Measurements from ENCODE around the gene DTNA.

The DTNA gene

DNA sequence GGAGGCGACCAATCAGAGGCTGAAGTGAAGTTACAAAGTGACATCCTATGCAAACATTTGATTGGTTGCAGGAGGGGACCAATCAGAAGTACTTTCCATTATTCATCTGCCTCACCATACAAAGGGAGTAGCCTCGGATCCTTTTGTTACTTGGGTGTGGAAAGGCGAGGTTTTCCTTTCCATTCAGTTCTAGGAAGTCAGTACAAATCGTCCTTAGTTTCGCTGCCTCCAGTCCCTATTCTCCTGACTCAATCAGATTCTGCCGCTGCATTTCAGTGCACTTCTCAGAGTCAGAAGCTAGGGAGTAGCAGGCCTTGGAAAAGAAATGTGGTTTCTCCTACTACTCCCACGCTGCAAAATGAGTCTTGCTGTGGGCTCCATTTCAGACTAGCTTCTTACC, 149.4 kb downstream of the DTNA start:
- no peaks in the 10 kb centered on the region for H3K79me2 ChIP-seq (ENCODE audit: insufficient read depth, low read length)

DNA sequence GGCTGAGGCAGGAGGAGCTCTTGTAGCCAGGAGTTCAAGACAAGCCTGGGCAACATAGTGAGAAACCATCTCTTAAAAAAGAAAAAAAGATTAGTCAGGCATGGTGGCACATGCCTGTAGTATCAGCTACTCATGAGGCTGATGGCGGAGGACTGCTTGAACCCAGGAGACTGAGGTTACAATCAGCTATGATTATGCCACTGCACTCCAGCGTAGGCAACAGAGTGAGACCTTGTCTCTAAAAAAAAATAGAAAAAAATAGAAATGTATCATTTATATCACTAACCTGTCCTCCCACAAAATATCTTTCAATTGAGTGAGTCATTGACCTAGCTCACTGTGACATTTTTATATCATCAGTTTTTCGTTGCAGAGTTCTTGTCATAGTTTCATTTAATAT, 152.5 kb downstream of the DTNA start:
- no peaks in the 10 kb centered on the region for H3K27me3 ChIP-seq (ENCODE audit: insufficient read depth, low read length)
- H3K9me3 ChIP-seq (ENCODE audit: low read length), result no peaks in the 10 kb centered on the region
- H4K20me1 ChIP-seq (ENCODE audit: insufficient read depth, low read length), result no peaks in the 10 kb centered on the region
- no peak overlapping the region for H3K4me2 ChIP-seq (ENCODE audit: low read length)
- no peaks in the 10 kb centered on the region for H3K36me3 ChIP-seq (ENCODE audit: insufficient read depth, low read length)
- no peak overlapping the region for H2AFZ ChIP-seq (ENCODE audit: low read length)
- H3F3A ChIP-seq (ENCODE audit: insufficient read depth, low read length), result no peaks in the 10 kb centered on the region
- TF ChIP-seq, protein P1, sequence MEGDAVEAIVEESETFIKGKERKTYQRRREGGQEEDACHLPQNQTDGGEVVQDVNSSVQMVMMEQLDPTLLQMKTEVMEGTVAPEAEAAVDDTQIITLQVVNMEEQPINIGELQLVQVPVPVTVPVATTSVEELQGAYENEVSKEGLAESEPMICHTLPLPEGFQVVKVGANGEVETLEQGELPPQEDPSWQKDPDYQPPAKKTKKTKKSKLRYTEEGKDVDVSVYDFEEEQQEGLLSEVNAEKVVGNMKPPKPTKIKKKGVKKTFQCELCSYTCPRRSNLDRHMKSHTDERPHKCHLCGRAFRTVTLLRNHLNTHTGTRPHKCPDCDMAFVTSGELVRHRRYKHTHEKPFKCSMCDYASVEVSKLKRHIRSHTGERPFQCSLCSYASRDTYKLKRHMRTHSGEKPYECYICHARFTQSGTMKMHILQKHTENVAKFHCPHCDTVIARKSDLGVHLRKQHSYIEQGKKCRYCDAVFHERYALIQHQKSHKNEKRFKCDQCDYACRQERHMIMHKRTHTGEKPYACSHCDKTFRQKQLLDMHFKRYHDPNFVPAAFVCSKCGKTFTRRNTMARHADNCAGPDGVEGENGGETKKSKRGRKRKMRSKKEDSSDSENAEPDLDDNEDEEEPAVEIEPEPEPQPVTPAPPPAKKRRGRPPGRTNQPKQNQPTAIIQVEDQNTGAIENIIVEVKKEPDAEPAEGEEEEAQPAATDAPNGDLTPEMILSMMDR (IDR thresholded peaks at IDR 0.05; ENCODE audit: low read length), result no peak
- TF ChIP-seq EZH2 (IDR thresholded peaks at IDR 0.05; ENCODE audit: borderline replicate concordance, low read length), result no peak
- no peak overlapping the region for H3K4me3 ChIP-seq (ENCODE audit: low read depth, low read length, poor library complexity, severe bottlenecking)
- H3K9ac ChIP-seq (ENCODE audit: low read length), result no peak overlapping the region
- H3K9me2 ChIP-seq (ENCODE audit: low read depth, low read length), result no peaks in the 10 kb centered on the region
- H3K79me2 ChIP-seq (ENCODE audit: insufficient read depth, low read length), result no peaks in the 10 kb centered on the region
- no peak overlapping the region for H3K27ac ChIP-seq (ENCODE audit: low read depth, low read length, poor library complexity, severe bottlenecking)
- no peaks in the 10 kb centered on the region for H3K4me1 ChIP-seq (ENCODE audit: insufficient read depth, low read length, severe bottlenecking)

More for the DNA sequence above, 149.4 kb downstream of the DTNA start:
- Histone ChIP-seq H3K27me3 (ENCODE audit: insufficient read depth, low read length) (no peaks in the 10 kb centered on the region), H3K36me3 (ENCODE audit: insufficient read depth, low read length) (no peaks in the 10 kb centered on the region), H2AFZ (ENCODE audit: low read length) (no peak overlapping the region), H3K4me2 (ENCODE audit: low read length) (no peak overlapping the region), H4K20me1 (ENCODE audit: insufficient read depth, low read length) (no peaks in the 10 kb centered on the region), H3K4me1 (ENCODE audit: insufficient read depth, low read length, severe bottlenecking) (no peaks in the 10 kb centered on the region), H3K27ac (ENCODE audit: low read depth, low read length, poor library complexity, severe bottlenecking) (no peak overlapping the region), H3K4me3 (ENCODE audit: low read depth, low read length, poor library complexity, severe bottlenecking) (no peak overlapping the region), H3F3A (ENCODE audit: insufficient read depth, low read length) (no peaks in the 10 kb centered on the region), H3K9ac (ENCODE audit: low read length) (no peak overlapping the region), H3K9me3 (ENCODE audit: low read length) (no peaks in the 10 kb centered on the region), H3K9me2 (ENCODE audit: low read depth, low read length) (no peaks in the 10 kb centered on the region)
- TF ChIP-seq EZH2 (IDR thresholded peaks at IDR 0.05; ENCODE audit: borderline replicate concordance, low read length), result no peak
- TF ChIP-seq, protein P1 (IDR thresholded peaks at IDR 0.05; ENCODE audit: low read length), result no peak

DNA sequence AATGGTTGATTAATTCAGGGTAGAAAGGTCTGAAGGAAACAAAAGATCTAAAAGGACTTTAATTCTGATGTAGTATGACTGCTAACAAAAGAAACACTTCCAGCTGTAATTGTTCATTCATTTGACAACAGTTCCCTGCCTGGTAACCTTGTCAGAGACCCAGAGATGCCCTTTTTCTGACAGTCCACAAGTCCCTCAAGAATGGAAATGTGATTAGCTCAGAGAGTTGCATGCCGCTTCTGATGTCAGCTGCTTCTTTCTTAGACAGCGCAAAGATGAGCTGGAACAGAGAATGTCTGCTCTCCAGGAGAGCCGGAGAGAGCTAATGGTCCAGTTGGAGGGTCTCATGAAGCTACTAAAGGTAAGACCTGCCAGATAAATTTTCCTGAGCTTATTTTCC, 153.6 kb downstream of the DTNA start:
- H3K4me2 ChIP-seq (ENCODE audit: low read length), result no peak overlapping the region
- H3K9me2 ChIP-seq (ENCODE audit: low read depth, low read length), result no peaks in the 10 kb centered on the region
- TF ChIP-seq EZH2 (IDR thresholded peaks at IDR 0.05; ENCODE audit: borderline replicate concordance, low read length), result no peak
- TF ChIP-seq, protein P1 (IDR thresholded peaks at IDR 0.05; ENCODE audit: low read length), result no peak
- no peak overlapping the region for H3K27ac ChIP-seq (ENCODE audit: low read depth, low read length, poor library complexity, severe bottlenecking)
- no peaks in the 10 kb centered on the region for H3K79me2 ChIP-seq (ENCODE audit: insufficient read depth, low read length)
- no peaks in the 10 kb centered on the region for H3K4me1 ChIP-seq (ENCODE audit: insufficient read depth, low read length, severe bottlenecking)
- H4K20me1 ChIP-seq (ENCODE audit: insufficient read depth, low read length), result no peaks in the 10 kb centered on the region
- H3K9ac ChIP-seq (ENCODE audit: low read length), result no peak overlapping the region
- H2AFZ ChIP-seq (ENCODE audit: low read length), result no peak overlapping the region
- no peaks in the 10 kb centered on the region for H3K9me3 ChIP-seq (ENCODE audit: low read length)
- no peaks in the 10 kb centered on the region for H3K27me3 ChIP-seq (ENCODE audit: insufficient read depth, low read length)
- H3K4me3 ChIP-seq (ENCODE audit: low read depth, low read length, poor library complexity, severe bottlenecking), result no peak overlapping the region
- H3F3A ChIP-seq (ENCODE audit: insufficient read depth, low read length), result no peaks in the 10 kb centered on the region
- no peaks in the 10 kb centered on the region for H3K36me3 ChIP-seq (ENCODE audit: insufficient read depth, low read length)

Data from OCI-LY1 (cell line).